ENCODE results near the gene RWDD1. TPM values are rescaled to one million over a fixed set of nuclear protein-coding genes. Genes with fewer than 3 reads are reported as not detected.

RWDD1 gene
- total RNA-seq, 1 donor from 2014 or later, result 37.6 TPM

DNA sequence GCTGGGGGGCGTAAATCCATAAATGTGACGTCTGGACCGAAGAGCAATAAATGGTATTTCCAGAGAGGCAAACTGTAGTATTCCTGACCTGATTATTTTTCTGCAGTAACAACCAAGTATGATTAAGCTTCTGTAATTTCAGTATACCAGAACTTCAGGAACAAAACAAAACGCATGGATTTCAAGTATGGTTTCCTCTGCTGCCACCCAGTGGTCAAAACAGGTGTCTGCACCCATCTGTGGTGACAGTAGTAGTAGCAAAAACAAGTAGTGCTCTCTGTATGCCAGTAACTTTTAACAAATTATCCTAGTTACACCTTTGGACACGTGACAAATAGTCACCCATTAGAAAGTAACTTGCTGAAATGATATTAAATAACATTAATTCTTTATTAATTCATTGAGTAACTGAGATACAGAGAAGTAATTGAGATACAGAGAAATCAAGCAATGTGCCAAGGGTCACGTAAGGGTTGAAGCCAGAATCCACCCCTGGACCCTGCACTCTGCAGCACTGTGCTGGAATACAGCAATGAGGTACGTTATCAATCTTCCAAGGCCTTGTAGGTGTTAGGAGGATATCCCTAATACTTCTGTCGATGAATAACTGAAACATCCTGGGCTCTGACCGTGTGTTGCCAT, 9.8 kb upstream of the RWDD1 start:
- H3K9me3 Mint-ChIP-seq, result no peaks in the 10 kb centered on the region
- TF ChIP-seq, protein P1, sequence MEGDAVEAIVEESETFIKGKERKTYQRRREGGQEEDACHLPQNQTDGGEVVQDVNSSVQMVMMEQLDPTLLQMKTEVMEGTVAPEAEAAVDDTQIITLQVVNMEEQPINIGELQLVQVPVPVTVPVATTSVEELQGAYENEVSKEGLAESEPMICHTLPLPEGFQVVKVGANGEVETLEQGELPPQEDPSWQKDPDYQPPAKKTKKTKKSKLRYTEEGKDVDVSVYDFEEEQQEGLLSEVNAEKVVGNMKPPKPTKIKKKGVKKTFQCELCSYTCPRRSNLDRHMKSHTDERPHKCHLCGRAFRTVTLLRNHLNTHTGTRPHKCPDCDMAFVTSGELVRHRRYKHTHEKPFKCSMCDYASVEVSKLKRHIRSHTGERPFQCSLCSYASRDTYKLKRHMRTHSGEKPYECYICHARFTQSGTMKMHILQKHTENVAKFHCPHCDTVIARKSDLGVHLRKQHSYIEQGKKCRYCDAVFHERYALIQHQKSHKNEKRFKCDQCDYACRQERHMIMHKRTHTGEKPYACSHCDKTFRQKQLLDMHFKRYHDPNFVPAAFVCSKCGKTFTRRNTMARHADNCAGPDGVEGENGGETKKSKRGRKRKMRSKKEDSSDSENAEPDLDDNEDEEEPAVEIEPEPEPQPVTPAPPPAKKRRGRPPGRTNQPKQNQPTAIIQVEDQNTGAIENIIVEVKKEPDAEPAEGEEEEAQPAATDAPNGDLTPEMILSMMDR (IDR thresholded peaks at IDR 0.05; ENCODE audit: unreplicated experiment), result peak; percentile 94
- H3K4me1 Mint-ChIP-seq, result peaks cover 46% of the 10 kb centered on the region
- DNase-seq (ENCODE audit: low spot score in 2 of 2, unreplicated experiment in 2 of 2), result peak; percentile 33 to 82
- H3K27ac Mint-ChIP-seq, result peak overlapping the region; percentile 15
- no peak overlapping the region for H3K4me3 Mint-ChIP-seq
- no peaks in the 10 kb centered on the region for H3K36me3 Mint-ChIP-seq
- peaks cover 10% of the 10 kb centered on the region for H3K27me3 Mint-ChIP-seq (ENCODE audit: low read depth)

DNA sequence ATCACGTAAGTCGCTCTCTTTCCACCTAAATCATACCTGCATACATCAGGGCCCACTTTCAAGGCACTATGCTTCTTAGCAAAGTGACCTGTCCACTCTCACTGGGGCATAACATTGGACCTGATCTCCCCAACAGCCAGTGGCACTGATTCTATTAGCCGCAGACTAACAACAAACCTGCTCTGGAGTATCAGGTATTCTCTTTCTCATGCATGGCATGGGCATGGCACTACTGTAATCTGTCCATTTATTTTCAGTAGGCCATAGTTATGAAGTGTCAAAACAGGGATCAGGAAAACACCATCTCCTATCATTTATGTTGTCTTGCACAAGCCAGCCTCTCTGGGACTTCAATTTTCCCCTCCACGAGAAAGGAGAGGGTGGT, 9.3 kb upstream of the RWDD1 start:
- peak overlapping the region; percentile 86 for H3K27ac Mint-ChIP-seq
- H3K27me3 Mint-ChIP-seq (ENCODE audit: low read depth), result peaks cover 15% of the 10 kb centered on the region
- no peak overlapping the region for H3K4me3 Mint-ChIP-seq

DNA sequence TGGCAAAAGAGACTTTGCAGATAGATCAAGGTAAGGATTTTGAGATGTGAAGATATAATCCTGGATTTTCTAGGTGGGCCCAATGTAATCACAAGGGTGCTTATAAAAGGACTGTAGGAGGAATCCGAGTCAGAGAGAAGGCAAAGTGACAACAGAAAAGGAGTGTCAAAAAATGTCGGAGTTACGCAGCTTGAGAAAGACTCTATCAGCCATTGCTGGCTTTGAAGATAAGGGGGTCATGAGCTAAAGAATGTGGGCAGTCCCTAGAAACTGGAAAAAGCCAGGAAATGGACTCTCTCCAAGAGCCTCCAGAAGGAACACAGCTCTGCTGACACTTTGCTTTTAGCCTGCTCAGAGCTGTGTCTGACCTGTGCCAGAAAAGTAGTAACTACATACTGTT, 8.7 kb upstream of the RWDD1 start:
- H3K4me3 Mint-ChIP-seq, result no peak overlapping the region
- TF ChIP-seq, protein P1 (IDR thresholded peaks at IDR 0.05; ENCODE audit: unreplicated experiment), result no peak
- peaks cover 15% of the 10 kb centered on the region for H3K27me3 Mint-ChIP-seq (ENCODE audit: low read depth)
- H3K9me3 Mint-ChIP-seq, result no peaks in the 10 kb centered on the region
- H3K36me3 Mint-ChIP-seq, result no peaks in the 10 kb centered on the region
- no peak for DNase-seq (ENCODE audit: low spot score in 2 of 2, unreplicated experiment in 2 of 2)
- H3K27ac Mint-ChIP-seq, result peak overlapping the region; percentile 86
- H3K4me1 Mint-ChIP-seq, result peaks cover 40% of the 10 kb centered on the region

More for the DNA sequence above, 9.3 kb upstream of the RWDD1 start:
- no peaks in the 10 kb centered on the region for H3K36me3 Mint-ChIP-seq
- peaks cover 45% of the 10 kb centered on the region for H3K4me1 Mint-ChIP-seq
- no peak for DNase-seq (ENCODE audit: low spot score in 2 of 2, unreplicated experiment in 2 of 2)
- TF ChIP-seq, protein P1 (IDR thresholded peaks at IDR 0.05; ENCODE audit: unreplicated experiment), result no peak
- no peaks in the 10 kb centered on the region for H3K9me3 Mint-ChIP-seq

DNA sequence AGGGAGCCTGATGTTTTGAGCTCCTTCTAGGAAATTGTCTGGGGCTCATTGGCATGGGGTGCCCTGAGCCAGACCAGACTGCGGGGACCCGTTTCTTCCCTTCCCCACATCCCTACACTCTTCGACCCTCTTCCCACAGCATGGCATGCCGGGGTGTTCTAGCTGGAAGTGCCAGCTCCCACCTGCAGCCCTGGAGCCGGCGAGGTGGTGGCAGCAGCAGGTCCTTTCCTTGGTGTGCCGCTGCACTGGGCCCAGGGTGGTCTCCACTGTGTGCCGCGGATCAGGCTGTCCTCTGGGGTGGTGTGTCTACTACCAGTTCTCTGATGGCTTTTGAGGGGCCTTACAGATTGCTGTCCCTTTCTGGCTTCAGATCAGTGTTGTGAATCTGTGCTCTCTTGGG, 7.5 kb upstream of the RWDD1 start:
- DNase-seq (ENCODE audit: low spot score in 2 of 2, unreplicated experiment in 2 of 2), result no peak
- H3K4me3 Mint-ChIP-seq, result no peak overlapping the region
- peaks cover 15% of the 10 kb centered on the region for H3K27me3 Mint-ChIP-seq (ENCODE audit: low read depth)
- H3K4me1 Mint-ChIP-seq, result peaks cover 30% of the 10 kb centered on the region
- no peaks in the 10 kb centered on the region for H3K9me3 Mint-ChIP-seq
- H3K36me3 Mint-ChIP-seq, result no peaks in the 10 kb centered on the region
- TF ChIP-seq, protein P1 (IDR thresholded peaks at IDR 0.05; ENCODE audit: unreplicated experiment), result no peak
- no peak overlapping the region for H3K27ac Mint-ChIP-seq

DNA sequence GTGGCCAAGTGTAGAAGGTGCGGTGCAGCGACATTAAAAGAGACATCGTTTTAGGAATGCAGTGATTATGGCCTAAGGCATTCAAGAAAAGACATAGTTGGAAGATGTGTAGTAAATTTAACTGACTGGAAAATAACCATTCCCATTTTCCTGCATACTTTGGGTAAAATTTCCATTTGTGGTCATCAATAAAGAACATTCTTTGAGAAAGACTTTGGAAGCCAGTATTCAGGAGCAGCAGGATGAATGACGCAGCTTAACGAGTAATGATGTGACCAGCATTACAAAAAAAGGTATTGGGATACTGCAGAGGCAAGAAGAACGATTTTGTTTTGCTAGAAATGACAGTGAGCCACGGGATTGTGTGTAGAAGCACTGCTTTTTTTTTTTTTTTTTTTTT, 7.0 kb upstream of the RWDD1 start:
- Mint-ChIP-seq H3K4me3 (no peak overlapping the region), H3K9me3 (no peaks in the 10 kb centered on the region), H3K27me3 (ENCODE audit: low read depth) (peaks cover 15% of the 10 kb centered on the region), H3K4me1 (peaks cover 25% of the 10 kb centered on the region), H3K36me3 (no peaks in the 10 kb centered on the region), H3K27ac (no peak overlapping the region)
- DNase-seq (ENCODE audit: low spot score in 2 of 2, unreplicated experiment in 2 of 2), result no peak
- TF ChIP-seq, protein P1 (IDR thresholded peaks at IDR 0.05; ENCODE audit: unreplicated experiment), result no peak

All from mesothelial cell of epicardium (in vitro differentiated cells).